Tibial artery (tissue), 4 donors: ENCODE measurements around the gene ZKSCAN7.
"Not testable (repeated sequence)": the region's sequence is repeated elsewhere in the genome, so short reads cannot be mapped to it uniquely, and the experiment has no call there.

Source experiments
- DNase-seq, 2 donors: peaks; one replicate each; pipeline ENCODE4 v3.0.0-alpha.2; 2019
- H3K27ac ChIP-seq, 2 donors: fragments of 200-600 bp; sonication (generic) in 1 of 2; 1 replicate in 1 of 2; 2 replicates in 1 of 2; pipeline ENCODE4 v1.5.1; 2018 to 2019; ENCODE audit warnings: mild to moderate bottlenecking in 1 of 2
- H3K27me3 ChIP-seq, 2 donors: fragments of 200-600 bp; sonication (generic) in 1 of 2; one replicate each; pipeline versions ENCODE4 v1.5.1 to v1.6.0; 2016 to 2019
- H3K36me3 ChIP-seq, 3 donors: fragments of 200-600 bp; sonication (generic) in 2 of 3; one replicate each; pipeline ENCODE4 v1.5.1; 2016 to 2019; ENCODE audit warnings: mild to moderate bottlenecking in 2 of 3
- H3K4me1 ChIP-seq, 4 donors: fragments of 200-600 bp; sonication (generic) in 2 of 4; 1 replicate in 3 of 4; 2 replicates in 1 of 4; pipeline ENCODE4 v1.5.1; 2016 to 2019
- H3K4me3 ChIP-seq, 2 donors: fragments of 200-600 bp; sonication (generic) in 1 of 2; 1 replicate in 1 of 2; 2 replicates in 1 of 2; pipeline ENCODE4 v1.5.1; 2018 to 2019; ENCODE audit warnings: mild to moderate bottlenecking in 2 of 2
- H3K9me3 ChIP-seq, 3 donors: fragments of 200-600 bp; sonication (generic) in 1 of 3; one replicate each; pipeline ENCODE4 v1.5.1; 2016 to 2019
- CTCF ChIP-seq, 2 experiments: fragments of 200-600 bp in 1 of 2; fragments of 450-650 bp in 1 of 2; IDR thresholded peaks; one replicate each; pipeline ENCODE4 v1.5.1; 2017 to 2019; ENCODE audit warnings: antibody characterized with exemption in 2 of 2, mild to moderate bottlenecking in 1 of 2, moderate library complexity in 1 of 2
- intact Hi-C: fragments of 100-400 bp; cut with DNase I; formaldehyde crosslinking; loops from one replicate; pipeline ENCODE4 v1.15.0; 2023; ENCODE audit warnings: low total_unique reads

Gene ZKSCAN7

GRCh38 chr3:44525060-44525459 lies 29.9 kb upstream of the ZKSCAN7 start:
- H3K36me3 ChIP-seq: no peaks in the 10 kb centered on the region
- H3K27ac ChIP-seq: no peak overlapping the region
- H3K9me3 ChIP-seq: no peaks in the 10 kb centered on the region
- intact Hi-C loops: no loop called here
- H3K4me1 ChIP-seq: no peaks in the 10 kb centered on the region
- H3K4me3 ChIP-seq: no peak overlapping the region
- DNase-seq: no peak
- peaks cover 0 to 37% of the 10 kb centered on the region in 2 donors for H3K27me3 ChIP-seq
- TF ChIP-seq CTCF (IDR thresholded peaks at IDR 0.05): no peak

- no peaks in the 10 kb centered on the region for H3K9me3 ChIP-seq
- H3K27ac ChIP-seq: no peak overlapping the region
- no peak for TF ChIP-seq CTCF (IDR thresholded peaks at IDR 0.05)
- no peaks in the 10 kb centered on the region for H3K4me1 ChIP-seq
- H3K27me3 ChIP-seq: peaks cover 0 to 27% of the 10 kb centered on the region in 2 donors
- intact Hi-C loops: no loop called here
- no peaks in the 10 kb centered on the region for H3K36me3 ChIP-seq
- no peak for DNase-seq
- no peak overlapping the region for H3K4me3 ChIP-seq
Observed at GRCh38 chr3:44529927-44530326, 25.1 kb upstream of the ZKSCAN7 start.

- TF ChIP-seq CTCF (IDR thresholded peaks at IDR 0.05): no peak
- Histone ChIP-seq H3K9me3 (no peaks in the 10 kb centered on the region), H3K4me1 (no peaks in the 10 kb centered on the region), H3K27me3 (peaks cover 0 to 28% of the 10 kb centered on the region in 2 donors), H3K27ac (no peak overlapping the region), H3K4me3 (no peak overlapping the region), H3K36me3 (no peaks in the 10 kb centered on the region)
- intact Hi-C loops: no loop called here
- DNase-seq: no peak
Observed at GRCh38 chr3:44530911-44531310, 24.1 kb upstream of the ZKSCAN7 start.

GRCh38 chr3:44534659-44535058 lies 20.3 kb upstream of the ZKSCAN7 start:
- DNase-seq, H3K36me3 ChIP-seq, H3K27ac ChIP-seq, H3K9me3 ChIP-seq, H3K4me3 ChIP-seq, intact Hi-C loops, H3K4me1 ChIP-seq: not testable (repeated sequence)
- H3K27me3 ChIP-seq: peaks cover 0 to 30% of the 10 kb centered on the region in 2 donors

GRCh38 chr3:44535364-44535763 lies 19.6 kb upstream of the ZKSCAN7 start:
- no peak for TF ChIP-seq CTCF (IDR thresholded peaks at IDR 0.05)
- Histone ChIP-seq H3K9me3 (no peaks in the 10 kb centered on the region), H3K27me3 (peaks cover 0 to 33% of the 10 kb centered on the region in 2 donors), H3K4me3 (no peak overlapping the region), H3K36me3 (no peaks in the 10 kb centered on the region), H3K27ac (no peak overlapping the region), H3K4me1 (no peaks in the 10 kb centered on the region)
- DNase-seq: no peak
- intact Hi-C loops: no loop called here

GRCh38 chr3:44544811-44545210 lies 10.2 kb upstream of the ZKSCAN7 start:
- peaks cover 0 to 20% of the 10 kb centered on the region in 2 donors for H3K27me3 ChIP-seq
- DNase-seq, H3K36me3 ChIP-seq, intact Hi-C loops, H3K4me1 ChIP-seq, H3K4me3 ChIP-seq, H3K27ac ChIP-seq, H3K9me3 ChIP-seq: not testable (repeated sequence)

GRCh38 chr3:44555723-44556122 lies 730 bp downstream of the ZKSCAN7 start:
- no peak for DNase-seq
- peak overlapping the region; percentile 85 to 89 for H3K27ac ChIP-seq
- peaks cover 0 to 16% (median 12%) of the 10 kb centered on the region in 4 donors for H3K4me1 ChIP-seq
- peak overlapping the region; percentile 78 to 81 for H3K4me3 ChIP-seq
- peaks cover 0 to 17% of the 10 kb centered on the region in 2 donors for H3K27me3 ChIP-seq
- no peaks in the 10 kb centered on the region for H3K9me3 ChIP-seq
- no peak for TF ChIP-seq CTCF (IDR thresholded peaks at IDR 0.05)
- H3K36me3 ChIP-seq: peaks cover 14 to 18% (median 18%) of the 10 kb centered on the region in 3 donors
- intact Hi-C loops: no loop called here
